A673 (cell line): ENCODE results near the gene OR5K3. TPM values are rescaled to one million over a fixed set of nuclear protein-coding genes. Genes with fewer than 3 reads are reported as not detected.

ENCODE experiments used
- BruUV-seq: library from RNA; stranded (reverse); fragments of 400-500 nt; replicated peaks from 2 replicates; lab custom pipeline; 2021; lab: Mats Ljungman, UMichigan
- CTCF ChIA-PET: fragments of 300-600 bp; sonication (Branson Sonifier 250); formaldehyde crosslinking; loops from one replicate; lab custom pipeline; 2022; ENCODE audit warnings: antibody characterized with exemption; lab: Charles Lee
- POLR2A ChIA-PET: fragments of 300-600 bp; sonication (Branson Sonifier 250); formaldehyde crosslinking; loops from one replicate; lab custom pipeline; 2022; ENCODE audit warnings: antibody characterized with exemption; ENCODE audit not compliant: low non-redundant PET; lab: Charles Lee
- DNase-seq: peaks from one replicate; pipeline ENCODE4 v3.0.0-alpha.2; 2015; ENCODE audit warnings: low spot score
- H3K27ac ChIP-seq: fragments of 200-600 bp; sonication (generic); 2 replicates; pipeline ENCODE4 v1.5.1; 2016; ENCODE audit warnings: mixed run types, low read depth, mild to moderate bottlenecking, mixed read lengths, antibody characterized with exemption, low read length; ENCODE audit not compliant: poor library complexity, severe bottlenecking
- H3K27me3 ChIP-seq: fragments of 200-600 bp; sonication (generic); replicated peaks from 2 replicates; pipeline ENCODE4 v1.6.1; 2017; ENCODE audit warnings: mixed run types, low read depth, mild to moderate bottlenecking, mixed read lengths, antibody characterized with exemption, low read length; ENCODE audit not compliant: insufficient read depth, poor library complexity
- H3K36me3 ChIP-seq: fragments of 200-600 bp; sonication (generic); 2 replicates; pipeline ENCODE4 v1.6.1; 2016; ENCODE audit warnings: mixed run types, mild to moderate bottlenecking, mixed read lengths, antibody characterized with exemption, low read length; ENCODE audit not compliant: insufficient read depth, poor library complexity, severe bottlenecking
- H3K4me1 ChIP-seq: fragments of 200-600 bp; sonication (generic); 2 replicates; pipeline ENCODE4 v1.6.1; 2017; ENCODE audit warnings: mixed run types, mild to moderate bottlenecking, mixed read lengths, antibody characterized with exemption, low read length; ENCODE audit not compliant: insufficient read depth, poor library complexity, severe bottlenecking
- H3K4me3 ChIP-seq: fragments of 200-600 bp; sonication (generic); 2 replicates; pipeline ENCODE4 v1.5.1; 2016; ENCODE audit warnings: low read depth, mixed run types, mild to moderate bottlenecking, mixed read lengths, low read length; ENCODE audit not compliant: poor library complexity, severe bottlenecking
- H3K9me3 ChIP-seq: fragments of 200-600 bp; sonication (generic); 2 replicates; pipeline ENCODE4 v1.6.1; 2016; ENCODE audit warnings: mixed run types, low read depth, mild to moderate bottlenecking, mixed read lengths, antibody characterized with exemption, low read length; ENCODE audit not compliant: poor library complexity, severe bottlenecking
- EZH2 ChIP-seq: fragments of 200-600 bp; sonication (generic); IDR thresholded peaks from 2 replicates; pipeline ENCODE4 v1.6.1; 2017; ENCODE audit warnings: borderline replicate concordance, low read depth, mild to moderate bottlenecking, mixed read lengths, antibody characterized with exemption, low read length; ENCODE audit not compliant: poor library complexity, severe bottlenecking
- intact Hi-C: fragments of 100-400 bp; cut with micrococcal nuclease; formaldehyde crosslinking; loops from one replicate; pipeline ENCODE4 v1.10.0; 2022; ENCODE audit not compliant: unreplicated experiment
- total RNA-seq: library from RNA; stranded (reverse); gene quantifications from 2 replicates; pipeline ENCODE4 v1.2.3, GENCODE V29; 2021
- TF ChIP-seq, protein P1 (sequence below): fragments of 300-800, 200-600 bp; sonication (generic); conservative IDR thresholded peaks from 2 replicates; pipeline ENCODE4 v1.5.1; 2017; ENCODE audit warnings: low read depth, mild to moderate bottlenecking, antibody characterized with exemption, low read length, moderate library complexity, mixed read lengths

Gene OR5K3
- total RNA-seq, 1 experiment from 2014 or later: not detected

DNA sequence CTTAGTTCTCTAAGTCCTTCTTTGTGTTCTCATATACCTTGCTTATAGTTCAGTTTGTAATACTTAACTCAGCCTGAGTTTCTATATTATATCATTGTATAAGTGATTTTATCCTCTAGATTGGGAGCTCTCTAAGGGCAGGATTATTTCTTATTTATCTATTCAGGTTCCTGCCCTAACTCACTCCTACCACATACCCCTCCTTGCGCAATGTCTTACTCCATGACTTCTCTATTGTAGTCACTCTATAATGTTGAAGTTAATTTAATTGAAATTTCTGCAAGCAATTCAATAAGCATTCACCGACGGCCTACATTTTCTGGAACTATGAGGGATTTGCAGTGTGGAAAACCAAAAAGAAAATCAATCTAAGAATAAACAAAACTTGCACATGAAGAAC is 40.4 kb upstream of the OR5K3 start:
- TF ChIP-seq, protein P1, sequence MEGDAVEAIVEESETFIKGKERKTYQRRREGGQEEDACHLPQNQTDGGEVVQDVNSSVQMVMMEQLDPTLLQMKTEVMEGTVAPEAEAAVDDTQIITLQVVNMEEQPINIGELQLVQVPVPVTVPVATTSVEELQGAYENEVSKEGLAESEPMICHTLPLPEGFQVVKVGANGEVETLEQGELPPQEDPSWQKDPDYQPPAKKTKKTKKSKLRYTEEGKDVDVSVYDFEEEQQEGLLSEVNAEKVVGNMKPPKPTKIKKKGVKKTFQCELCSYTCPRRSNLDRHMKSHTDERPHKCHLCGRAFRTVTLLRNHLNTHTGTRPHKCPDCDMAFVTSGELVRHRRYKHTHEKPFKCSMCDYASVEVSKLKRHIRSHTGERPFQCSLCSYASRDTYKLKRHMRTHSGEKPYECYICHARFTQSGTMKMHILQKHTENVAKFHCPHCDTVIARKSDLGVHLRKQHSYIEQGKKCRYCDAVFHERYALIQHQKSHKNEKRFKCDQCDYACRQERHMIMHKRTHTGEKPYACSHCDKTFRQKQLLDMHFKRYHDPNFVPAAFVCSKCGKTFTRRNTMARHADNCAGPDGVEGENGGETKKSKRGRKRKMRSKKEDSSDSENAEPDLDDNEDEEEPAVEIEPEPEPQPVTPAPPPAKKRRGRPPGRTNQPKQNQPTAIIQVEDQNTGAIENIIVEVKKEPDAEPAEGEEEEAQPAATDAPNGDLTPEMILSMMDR: no peak
- TF ChIP-seq EZH2: no peak
- H3K4me1 ChIP-seq: no peaks in the 10 kb centered on the region
- H3K9me3 ChIP-seq: no peaks in the 10 kb centered on the region
- CTCF ChIA-PET: no interaction called here
- no peak overlapping the region for H3K4me3 ChIP-seq
- POLR2A ChIA-PET: no interaction called here
- no TSS peak for BruUV-seq
- intact Hi-C loops: no loop called here
- no peaks in the 10 kb centered on the region for H3K36me3 ChIP-seq
- peaks cover 27% of the 10 kb centered on the region for H3K27me3 ChIP-seq
- no peak for DNase-seq
- no peak overlapping the region for H3K27ac ChIP-seq

DNA sequence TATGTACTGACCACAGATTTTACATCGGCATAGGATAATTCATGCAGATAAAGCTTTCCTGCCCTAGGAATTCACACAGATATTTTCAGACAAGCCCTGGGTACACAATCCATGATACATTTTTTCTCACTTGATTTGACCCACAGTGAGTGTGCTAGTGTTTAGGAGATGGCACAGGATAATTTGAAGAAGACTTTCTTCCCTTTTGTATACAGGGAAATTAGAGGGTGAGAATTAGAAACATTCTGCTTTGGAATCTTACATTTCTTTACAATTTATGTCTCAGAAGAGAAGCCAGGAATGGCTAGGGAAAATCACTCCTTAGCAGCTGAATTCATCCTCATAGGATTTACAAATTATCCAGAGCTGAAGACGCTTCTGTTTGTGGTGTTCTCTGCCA is 36.9 kb upstream of the OR5K3 start, which contains the start of gene OR5K4:
Gene OR5K4 (plus strand): TSS at position 301 of the 400 bp plus-strand sequence. CDS start 0 bp downstream, at position 301.
- no peak for TF ChIP-seq EZH2
- TF ChIP-seq, protein P1: no peak
- Histone ChIP-seq H3K36me3 (no peaks in the 10 kb centered on the region), H3K27ac (no peak within 1 kb of the TSS), H3K4me3 (no peak within 1 kb of the TSS), H3K27me3 (peaks cover 10% of the 10 kb centered on the region), H3K9me3 (no peaks in the 10 kb centered on the region), H3K4me1 (no peaks in the 10 kb centered on the region)
- CTCF ChIA-PET: no interaction called here
- POLR2A ChIA-PET: no interaction called here
- intact Hi-C loops: no loop called here
- no peak for DNase-seq
- no TSS peak for BruUV-seq

DNA sequence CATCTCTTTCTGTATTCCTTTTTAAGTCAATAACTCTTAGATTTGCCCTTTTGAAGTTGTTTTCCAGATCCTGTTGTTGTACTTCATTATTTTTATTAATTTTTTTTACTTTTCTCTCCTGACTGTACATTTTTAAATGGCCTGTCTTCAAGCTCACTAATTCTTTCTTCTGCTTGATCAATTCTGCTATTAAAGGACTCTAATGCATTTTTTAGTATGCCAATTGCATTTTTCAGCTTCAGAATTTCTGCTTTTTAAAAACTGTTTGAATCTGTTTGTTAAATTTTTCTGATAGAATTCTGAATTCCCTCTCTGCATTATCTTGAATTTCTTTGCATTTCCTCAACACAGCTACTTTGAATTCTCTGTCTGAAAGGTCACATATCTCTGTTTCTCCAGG is 31.2 kb upstream of the OR5K3 start:
- POLR2A ChIA-PET: interaction anchor here (0.6 kb wide), 1 partner anchor 98 kb away, joined by 3 read pairs; no protein-coding TSS in a partner anchor
- DNase-seq: no peak
- no TSS peak for BruUV-seq
- H3K4me1 ChIP-seq: no peaks in the 10 kb centered on the region
- no peak overlapping the region for H3K4me3 ChIP-seq
- H3K27ac ChIP-seq: no peak overlapping the region
- no peaks in the 10 kb centered on the region for H3K36me3 ChIP-seq
- no peaks in the 10 kb centered on the region for H3K27me3 ChIP-seq
- H3K9me3 ChIP-seq: no peaks in the 10 kb centered on the region
- intact Hi-C loops: no loop called here
- TF ChIP-seq EZH2: no peak
- TF ChIP-seq, protein P1: no peak
- CTCF ChIA-PET: no interaction called here
